NCI-H1436 (cell line): Measurements from ENCODE around the gene SLC35F3.
"Not testable (repeated sequence)": the region's sequence is repeated elsewhere in the genome, so short reads cannot be mapped to it uniquely, and the experiment has no call there.

Experiments used
- DNase-seq: peaks from one replicate; lab custom pipeline; 2025; lab: John Stamatoyannopoulos, UW

The SLC35F3 gene

DNA sequence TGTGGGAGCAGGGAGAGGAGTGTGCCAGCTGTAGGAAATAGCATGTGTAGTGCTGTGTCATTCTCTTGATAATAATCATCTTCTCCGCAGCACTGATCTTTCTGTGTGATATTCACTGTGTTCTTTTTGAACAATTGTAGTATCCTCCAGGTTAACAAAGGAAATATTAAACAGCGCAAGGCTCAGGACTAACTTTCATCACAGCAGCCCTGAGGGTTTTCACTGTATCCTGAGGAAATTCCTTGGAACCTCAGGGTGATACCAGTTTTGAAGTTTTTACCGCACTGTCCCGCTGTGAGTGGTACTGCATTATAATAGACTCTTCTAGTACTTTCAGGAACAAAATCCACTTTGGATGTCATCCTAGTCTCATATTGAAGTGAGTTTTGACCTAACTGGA is 240.4 kb downstream of the SLC35F3 start:
- DNase-seq: no peak

DNA sequence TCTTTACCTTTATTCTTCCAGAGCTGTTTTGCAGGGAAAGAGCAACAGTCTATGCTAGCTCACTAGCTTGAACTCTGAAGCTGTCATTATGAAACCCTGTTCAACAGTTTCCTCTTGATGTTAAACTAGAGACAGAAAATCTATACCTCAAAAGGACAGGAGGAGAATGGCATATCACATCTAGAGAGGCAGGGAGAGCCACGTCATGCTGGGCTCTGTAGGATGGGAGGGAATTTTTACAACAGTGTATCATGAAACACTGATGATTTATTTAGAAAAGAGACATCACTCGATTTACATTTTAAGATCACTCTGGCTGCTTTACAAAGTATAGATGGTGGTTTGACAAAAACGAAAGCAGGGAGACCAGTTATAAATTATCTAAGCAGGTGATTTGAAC is 243.9 kb downstream of the SLC35F3 start:
- DNase-seq: no peak

DNA sequence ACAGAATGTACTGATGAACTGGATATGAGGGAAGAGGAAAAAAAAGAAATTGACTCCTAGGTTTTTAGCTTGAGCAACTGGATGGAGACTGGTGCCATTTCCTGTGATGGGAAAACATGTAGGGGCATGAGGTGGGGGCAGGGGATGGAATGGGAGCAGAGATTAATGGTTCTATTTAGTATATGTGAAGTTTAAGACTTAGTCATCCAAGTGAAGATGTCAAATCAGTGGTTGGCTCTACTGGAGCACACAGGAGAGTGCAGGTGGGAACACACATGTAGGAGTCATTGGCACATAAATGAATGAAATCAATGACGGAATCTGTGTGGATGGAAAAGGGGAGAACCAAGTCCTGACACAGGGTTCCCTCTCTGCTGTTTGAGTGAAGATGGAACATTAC is 244.3 kb downstream of the SLC35F3 start:
- DNase-seq: no peak

DNA sequence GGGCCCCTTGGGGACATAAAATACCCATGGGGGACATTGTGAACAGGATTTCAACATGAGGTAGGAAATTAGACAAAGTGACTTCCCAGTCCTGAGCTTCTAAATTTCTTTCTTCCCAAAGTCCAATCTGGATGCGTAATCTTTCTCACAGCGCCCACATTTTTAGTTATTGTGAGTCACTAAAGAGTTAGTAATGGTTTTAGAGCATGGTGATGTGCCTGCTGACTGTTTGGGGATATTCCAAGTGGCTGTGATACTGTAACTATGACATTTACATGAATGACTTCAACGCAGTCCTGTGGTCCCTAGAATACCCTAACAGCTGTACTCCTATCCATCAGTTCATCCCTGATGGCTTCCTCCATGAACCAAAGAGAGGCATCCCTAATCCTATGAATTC is 244.7 kb downstream of the SLC35F3 start:
- DNase-seq: no peak

DNA sequence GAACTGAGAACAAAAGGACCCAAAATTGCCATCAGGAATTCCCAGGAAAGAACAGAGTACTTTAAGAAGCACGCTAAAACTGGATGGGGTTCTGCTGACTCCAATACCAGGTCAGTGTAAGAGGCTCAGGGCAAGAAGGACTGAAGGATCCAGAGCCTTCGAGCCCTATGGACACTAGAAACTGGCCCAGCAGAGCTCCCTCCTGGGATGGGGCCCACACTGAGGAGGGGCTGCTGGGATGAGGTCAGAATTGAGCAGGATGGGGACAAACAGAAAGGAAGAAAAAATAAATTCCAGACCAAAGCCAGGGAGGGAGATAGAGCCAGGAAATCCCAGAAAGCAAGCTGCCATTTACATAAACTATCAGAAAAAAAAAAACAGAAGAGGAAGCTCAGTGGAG is 246.4 kb downstream of the SLC35F3 start:
- DNase-seq: no peak

DNA sequence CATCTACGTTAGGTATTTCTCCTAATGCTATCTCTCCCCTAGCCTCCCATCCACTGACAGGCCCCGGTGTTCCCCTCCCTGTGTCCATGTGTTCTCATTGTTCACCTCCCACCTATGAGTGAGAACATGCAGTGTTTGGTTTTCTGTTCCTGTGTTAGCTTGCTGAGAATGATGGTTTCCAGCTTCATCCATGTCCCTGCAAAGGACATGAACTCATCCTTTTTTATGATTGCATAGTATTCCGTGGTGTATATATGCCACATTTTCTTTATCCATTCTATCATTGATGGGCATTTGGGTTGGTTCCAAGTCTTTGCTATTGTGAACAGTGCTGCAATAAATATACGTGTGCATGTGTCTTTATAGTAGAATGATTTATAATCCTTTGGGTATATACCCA is 247.9 kb downstream of the SLC35F3 start:
- not testable (repeated sequence) for DNase-seq

DNA sequence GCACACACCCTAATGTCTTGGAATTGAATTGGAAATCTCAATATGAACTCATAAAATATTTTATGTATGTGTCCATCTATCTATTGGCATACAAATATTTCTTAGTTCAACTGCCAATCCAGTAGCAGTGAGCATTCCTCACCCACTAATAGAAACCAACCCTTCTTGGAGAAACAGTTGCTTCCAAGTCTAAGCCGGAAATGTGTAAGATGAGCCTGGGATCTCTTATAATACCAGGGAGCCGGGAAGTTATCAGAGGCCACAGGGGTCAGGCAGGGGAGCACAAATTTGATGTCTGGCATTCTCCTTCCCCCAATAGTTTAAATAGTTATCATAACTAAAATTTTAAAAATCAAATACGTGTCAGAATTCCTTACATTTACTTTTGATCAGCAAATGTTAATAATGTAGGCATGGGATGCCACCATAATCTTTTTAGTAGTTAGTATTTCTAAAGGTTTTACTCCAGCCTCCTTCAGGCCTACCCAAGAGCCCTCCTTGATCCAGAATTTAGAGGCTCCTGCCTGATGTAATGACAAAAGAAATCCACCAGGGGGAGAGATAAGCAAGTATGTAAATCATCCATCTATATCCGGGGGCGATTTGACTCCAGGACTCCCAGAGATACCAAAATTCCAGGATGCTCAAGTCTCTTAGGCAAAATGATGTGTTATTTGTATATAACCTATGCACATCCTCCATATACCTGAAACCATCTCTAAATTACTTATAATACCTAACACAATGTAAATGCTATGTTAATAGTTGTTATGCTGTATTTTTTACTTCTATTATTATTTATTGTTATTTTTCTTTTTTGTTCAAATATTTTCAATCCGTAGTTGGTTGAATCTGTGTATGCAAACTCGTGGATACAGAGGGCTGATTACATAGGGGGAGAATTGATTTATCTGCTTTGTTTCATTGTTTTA is 250.1 kb downstream of the SLC35F3 start:
- DNase-seq: peak; percentile 72

DNA sequence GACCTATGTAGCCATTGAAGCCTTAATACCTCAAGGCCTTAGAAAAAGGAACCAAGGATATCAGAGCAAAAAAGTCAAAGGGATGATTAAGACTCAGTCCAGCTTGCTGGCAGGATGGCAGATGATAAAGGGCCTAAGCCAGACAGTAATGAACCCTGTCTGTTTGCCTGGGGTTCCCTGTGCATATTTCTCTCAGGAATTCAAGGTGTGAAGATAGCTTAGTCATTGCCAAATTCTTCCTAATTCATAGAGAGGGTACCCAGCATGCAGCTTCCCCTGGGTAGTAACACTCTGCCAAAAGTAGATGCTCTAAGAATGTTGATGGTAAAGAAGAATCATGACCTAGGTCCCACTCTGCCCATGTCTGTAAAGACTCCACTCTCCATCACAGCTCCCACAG is 258.2 kb downstream of the SLC35F3 start:
- DNase-seq: no peak

DNA sequence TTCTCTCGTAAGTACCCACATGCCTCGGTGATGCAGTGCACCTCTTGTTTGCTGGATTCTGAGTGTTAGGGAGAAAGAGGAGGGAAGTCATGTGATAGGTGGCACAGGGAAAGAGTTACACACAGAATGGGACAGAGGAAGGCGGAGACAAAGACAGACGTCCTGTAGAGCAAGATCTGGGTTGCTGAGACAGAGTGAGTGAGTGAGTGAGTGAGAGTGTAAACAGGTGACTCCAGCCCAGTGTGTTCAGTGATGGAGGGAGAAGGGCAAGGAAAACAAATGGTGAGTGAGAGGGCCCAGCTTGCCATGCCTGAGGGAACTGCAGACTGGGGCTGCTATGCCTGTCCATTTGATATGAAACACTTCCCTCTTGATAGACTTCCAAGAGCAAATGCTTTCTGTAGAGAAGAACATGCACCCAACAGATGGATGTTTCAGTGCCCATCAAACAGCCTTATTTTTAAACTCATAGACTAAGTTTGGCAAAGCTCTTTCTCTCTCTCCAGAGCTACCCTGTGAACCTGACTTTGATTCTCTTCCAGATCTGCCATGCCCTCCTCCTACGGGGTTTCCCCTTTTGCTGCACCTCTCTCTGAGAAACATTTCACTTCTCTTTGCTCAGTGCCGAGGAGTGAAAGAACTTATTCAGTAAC is 258.9 kb downstream of the SLC35F3 start:
- no peak for DNase-seq

DNA sequence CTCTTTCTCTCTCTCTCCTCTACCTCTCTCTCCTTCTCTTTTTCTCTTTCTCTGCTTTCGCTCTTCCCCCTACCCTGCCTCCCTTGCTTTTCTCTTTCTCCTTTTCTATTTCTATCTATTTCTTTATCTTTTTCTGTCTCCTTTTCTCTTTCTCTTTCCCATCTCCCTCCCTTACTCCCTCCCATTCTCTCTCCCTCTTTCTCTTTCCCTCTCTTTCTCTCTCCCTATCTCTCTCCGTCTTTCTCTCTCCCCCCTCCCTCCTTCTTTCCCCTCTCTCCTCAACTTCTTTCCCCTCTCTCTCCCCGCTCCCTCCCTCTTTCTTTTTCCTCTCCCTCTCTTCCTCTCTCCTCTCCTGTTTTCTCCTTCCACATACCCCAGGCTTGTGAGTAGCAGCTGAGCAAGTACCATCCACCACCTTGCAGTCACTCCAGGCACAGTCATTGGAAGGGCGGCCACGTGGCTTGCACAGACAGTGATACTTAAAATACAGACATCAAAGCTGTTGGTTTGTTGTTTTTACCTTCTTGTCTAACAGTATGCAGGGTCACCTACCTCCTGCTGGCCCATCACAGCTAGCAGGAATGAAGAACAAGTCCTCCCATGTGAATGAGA is 259.7 kb downstream of the SLC35F3 start:
- DNase-seq: no peak

DNA sequence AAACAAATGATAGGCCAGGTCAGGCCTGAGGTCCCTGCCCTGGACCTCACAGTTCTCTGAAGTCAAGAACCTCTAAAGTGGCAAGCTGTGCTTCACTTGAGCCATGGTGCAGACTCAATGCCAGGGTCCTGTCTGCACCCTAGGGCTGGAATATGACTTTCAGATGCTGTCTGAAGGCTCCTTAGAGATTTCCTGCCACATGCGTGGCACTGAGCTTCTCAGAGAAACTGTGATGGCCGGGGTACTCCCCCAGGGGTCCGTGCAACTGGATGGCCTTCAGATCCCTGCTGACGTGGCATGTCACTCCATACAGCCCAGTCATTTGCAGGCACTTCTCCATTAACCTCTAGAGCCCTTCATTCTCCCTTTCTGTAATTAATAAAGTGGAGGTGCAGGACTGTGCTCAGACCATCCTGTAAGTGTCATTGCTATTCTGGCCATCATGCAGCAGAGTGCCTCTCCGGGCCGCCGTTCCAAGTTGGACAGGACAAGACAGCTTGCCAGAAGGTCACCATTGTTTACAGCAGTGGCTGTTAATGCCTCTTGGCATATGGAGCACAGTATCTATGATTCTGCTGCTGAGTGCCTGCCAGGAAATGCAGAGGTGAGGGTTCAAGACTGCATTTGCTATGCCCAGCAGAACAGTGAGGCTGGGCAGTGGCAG is 263.7 kb downstream of the SLC35F3 start:
- no peak for DNase-seq

DNA sequence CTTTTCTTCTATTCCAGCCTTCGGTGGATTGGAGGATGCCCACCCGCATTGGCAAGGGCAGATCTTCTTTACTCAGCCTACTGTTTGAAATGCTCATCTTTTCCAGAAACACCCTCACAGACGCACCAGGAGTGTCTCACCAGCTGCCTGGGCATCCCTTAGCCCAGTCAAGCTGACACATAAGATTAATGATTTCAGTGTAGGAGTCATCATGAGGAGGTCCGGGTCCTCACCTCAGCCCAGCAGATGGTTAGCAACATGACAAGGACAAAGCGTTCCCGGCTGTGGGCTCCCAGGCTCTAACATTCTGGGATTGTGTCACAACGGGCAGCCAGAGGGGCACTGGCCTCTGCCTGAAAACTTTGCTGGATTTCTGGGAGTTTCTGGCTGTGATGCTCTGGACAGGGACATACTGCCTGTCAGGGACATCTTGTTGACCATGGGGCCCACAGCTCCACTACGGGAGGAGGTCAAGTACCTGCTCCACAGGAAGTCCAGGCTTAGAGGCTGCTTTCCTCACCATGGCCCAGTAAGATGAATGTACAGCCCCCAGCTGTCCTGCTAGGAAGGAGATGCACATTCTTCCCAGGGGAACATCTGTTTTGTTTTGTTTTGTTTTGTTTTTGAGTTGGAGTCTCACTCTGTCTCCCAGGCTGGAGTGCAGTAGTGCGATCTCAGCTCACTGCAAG is 264.8 kb downstream of the SLC35F3 start:
- no peak for DNase-seq

DNA sequence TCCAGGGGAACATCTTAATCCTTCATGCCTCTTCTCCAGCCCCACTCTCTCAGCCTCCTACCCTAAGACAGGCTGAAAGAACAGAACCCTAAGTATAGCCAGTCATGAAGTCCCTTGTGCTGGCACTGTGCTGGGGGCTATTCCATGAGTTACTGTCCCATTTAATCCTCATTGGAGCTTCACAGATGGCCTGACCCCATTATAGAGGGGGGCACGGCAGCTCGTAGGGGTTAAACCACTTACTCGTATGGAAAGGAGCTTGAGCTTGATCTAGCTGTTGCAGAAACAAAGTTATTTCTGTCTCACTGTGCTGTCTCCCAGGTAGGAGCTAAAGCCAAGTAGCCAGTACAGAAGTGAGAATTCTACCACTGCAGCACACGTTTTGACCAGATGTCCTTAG is 265.6 kb downstream of the SLC35F3 start:
- DNase-seq: no peak

DNA sequence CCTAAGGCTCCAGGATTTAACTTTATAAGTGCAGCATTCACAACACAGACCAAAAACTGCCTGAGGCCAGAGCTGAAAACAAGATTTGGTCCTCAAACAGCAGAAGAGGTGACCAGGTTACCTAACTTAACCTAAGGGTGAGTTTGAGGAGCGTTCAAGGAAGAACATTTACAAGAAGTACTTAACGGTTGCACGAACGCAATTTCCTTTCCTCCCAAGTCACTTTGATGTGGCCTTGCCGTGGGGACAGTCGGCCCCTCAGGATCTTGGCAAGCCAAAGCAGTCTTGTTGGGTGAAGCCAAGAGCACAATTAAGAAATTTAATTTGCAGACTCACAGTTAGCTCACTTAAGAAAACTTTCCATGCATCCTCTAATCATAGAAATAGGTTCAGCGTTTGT is 266.1 kb downstream of the SLC35F3 start:
- DNase-seq: no peak

DNA sequence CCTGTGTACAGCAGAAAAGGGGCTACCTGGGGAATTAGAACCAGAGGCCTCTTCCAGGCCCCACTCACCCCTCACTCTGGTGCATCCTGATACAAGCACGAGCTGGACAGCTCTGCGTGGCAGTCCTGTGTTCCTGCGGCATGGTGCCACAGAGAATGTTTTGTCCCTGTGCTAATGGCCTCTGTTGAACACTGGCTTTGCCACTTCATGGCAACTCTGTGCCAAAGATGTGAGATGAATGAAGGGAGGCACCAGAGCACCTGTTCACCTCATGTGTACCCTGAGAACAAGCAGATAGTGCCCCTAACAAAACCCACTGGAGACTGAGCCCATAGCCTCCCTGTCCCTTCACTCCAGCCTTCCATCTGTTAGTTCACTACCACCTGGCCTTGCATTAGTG is 269.5 kb downstream of the SLC35F3 start:
- no peak for DNase-seq

DNA sequence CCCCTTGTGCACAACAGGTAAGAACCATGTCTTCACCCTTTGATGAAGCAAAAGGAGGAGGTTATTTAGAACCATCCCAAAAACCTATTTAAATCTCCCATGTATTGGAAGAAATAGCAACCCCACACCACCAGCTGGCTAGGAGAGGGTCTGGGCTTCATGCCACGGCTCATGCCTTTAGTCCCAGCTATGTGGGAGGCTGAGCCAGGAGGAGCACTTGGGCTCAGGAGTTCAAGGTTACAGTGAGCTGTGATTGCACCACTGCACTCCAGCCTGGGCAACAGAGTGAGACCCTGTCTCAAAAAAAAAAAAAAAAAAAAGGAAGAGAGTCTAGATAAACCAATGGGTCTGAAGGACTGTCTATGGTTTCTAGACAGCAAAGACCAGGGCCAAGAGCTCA is 270.9 kb downstream of the SLC35F3 start:
- no peak for DNase-seq

DNA sequence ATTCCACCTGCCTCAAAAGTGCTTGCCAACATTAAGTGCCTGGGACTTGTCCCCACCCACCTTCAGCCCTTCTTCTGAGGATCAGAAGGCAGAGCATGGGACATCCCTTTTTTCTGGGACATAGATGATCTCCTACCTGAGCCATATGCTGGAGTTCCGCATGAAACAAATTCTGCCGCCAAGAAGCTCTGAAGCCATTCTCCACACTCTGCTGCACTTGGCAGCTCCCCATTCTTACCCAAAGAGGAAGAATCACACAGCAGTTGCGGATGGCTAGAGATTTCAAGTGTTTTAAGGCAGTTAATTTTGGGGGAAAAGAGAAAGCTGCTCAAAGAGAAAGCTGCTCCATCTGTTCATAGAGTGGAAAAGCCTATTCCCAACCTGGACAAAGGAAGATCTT is 271.5 kb downstream of the SLC35F3 start:
- DNase-seq: no peak

DNA sequence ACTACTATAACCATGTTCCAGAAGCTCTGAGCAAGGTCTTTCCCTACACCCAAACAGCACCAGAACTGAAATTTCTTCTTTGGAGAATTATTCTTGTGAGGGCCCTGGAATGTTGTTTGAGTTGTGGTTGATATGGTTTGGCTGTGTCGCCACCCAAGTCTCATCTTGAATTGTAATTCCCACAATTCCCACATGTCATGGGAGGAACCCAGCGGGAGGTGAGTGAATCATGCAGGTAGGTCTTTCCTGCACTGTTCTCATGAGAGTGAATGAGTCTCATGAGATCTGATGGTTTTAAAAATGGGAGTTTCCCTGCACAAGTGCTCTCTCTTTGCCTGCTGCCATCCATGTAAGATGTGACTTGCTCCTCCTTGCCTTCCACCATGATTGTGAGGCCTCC is 272.4 kb downstream of the SLC35F3 start:
- DNase-seq: not testable (repeated sequence)

DNA sequence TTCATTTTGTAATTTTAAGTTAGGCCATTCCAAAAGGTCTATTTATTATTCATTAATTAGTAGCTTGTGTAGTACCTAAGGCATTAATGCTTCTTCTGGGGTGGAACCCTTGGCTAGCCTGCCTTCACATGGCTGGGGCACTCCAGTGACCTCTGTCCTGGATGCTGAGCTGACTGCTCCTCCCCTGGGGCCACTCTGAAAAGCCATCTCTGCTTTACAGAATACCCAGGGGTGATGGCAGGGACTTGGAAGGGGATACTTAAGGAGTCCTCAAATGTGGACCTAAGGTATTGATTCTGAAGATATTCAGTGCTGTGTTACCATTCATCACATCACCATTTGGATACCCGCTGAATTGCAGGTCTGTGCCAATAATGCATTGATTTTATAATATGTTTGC is 281.0 kb downstream of the SLC35F3 start:
- DNase-seq: no peak

DNA sequence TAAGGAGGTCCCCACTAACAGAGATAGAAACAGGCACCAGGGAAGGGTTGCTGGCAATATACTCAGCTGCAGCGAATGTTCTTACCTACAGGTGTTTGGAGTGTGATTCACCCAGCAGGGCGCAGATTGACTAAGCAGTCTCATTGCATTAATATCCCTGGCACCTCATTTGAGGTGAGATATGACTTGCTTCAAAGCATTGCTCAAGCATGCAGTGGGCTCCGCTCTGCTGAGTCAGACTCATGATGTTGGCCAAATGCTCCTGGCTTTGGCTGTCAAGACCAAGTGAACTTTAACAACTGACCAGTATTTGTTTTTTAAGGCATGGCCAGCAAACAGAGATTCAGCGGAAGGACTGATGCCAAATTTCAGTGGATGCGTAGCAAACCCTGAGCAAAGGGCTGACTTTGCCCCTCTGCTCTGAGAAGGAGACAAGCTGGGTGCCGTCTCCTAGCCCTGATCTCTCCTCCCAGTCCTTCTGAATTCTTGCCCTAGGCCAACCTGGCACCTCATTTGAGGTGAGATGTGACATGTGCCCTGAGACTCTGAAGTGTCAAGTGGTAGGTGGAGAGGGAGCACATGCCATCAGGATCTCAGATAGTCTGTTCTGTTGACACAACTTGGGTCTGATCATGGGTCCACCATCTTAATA is 281.7 kb downstream of the SLC35F3 start:
- DNase-seq: no peak

DNA sequence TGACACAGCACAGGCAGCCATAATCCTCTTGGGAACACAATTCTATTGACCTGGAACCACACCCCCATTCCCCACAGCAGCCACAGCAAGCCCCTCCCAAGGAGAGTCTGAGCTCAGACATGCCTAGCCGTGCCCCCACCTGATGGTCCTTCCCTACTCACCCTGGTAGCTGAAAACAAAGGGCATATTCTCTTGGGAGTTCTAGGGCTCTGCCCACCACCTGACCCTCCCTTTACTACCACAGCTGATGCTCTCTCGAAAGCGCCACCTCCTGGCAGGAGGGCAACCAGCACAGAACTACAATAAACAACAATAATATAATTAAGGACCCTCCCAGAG is 283.9 kb downstream of the SLC35F3 start:
- DNase-seq: peak; percentile 79

DNA sequence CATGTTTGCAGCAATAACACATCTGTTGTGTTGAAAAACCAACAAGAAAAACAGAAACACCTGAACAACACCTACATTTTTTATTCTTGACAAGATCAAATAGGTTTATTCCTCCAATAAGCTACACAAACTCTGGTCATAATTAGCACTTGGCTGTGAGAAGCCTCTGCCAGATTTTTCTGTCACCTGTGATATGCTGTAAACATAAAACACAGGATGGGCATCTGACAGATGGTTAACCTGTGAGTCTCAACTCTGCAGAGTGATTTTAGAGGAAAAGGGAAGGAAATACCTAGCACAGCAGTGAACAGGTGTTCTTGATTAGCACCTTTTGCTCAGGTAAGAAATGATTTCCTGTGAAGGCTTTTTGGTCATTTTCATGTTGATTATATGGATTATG is 293.4 kb downstream of the SLC35F3 start:
- no peak for DNase-seq
